ENCODE data around the gene CSF3R. TPM values are rescaled to one million over a fixed set of nuclear protein-coding genes. Genes with fewer than 3 reads are reported as not detected.

Gene CSF3R
- total and polyA plus RNA-seq, 2 experiments from 2014 or later = 19.7 to 22.3 TPM

- H4K20me1 ChIP-seq (ENCODE audit: insufficient read depth, poor library complexity, severe bottlenecking) = no peaks in the 10 kb centered on the region
- H3K36me3 ChIP-seq (replicated peaks; ENCODE audit: insufficient read depth, low read depth) = no peaks in the 10 kb centered on the region
- no peaks in the 10 kb centered on the region for H3K9me3 ChIP-seq (ENCODE audit: low read depth)
- H3K79me2 ChIP-seq = peaks cover 20% of the 10 kb centered on the region
- H3K27ac ChIP-seq = peak overlapping the region; percentile 98
- TF ChIP-seq CTCF (IDR thresholded peaks at IDR 0.05; ENCODE audit: poor library complexity) = no peak
- H3K4me1 ChIP-seq (ENCODE audit: insufficient read depth) = peaks cover 16% of the 10 kb centered on the region
- H3K27me3 ChIP-seq = no peaks in the 10 kb centered on the region
- H3K4me3 ChIP-seq = no peak overlapping the region
- no peak for DNase-seq (ENCODE audit: low spot score)
- H3K9me2 ChIP-seq (replicated peaks; ENCODE audit: insufficient read depth) = no peaks in the 10 kb centered on the region
- 89% methylated on average over 12 of the region's 12 CpGs for WGBS (ENCODE audit: low lambda C conversion rate, missing lambda C conversion rate)
- no peak overlapping the region for H3K4me2 ChIP-seq
- H2AFZ ChIP-seq = no peak overlapping the region
Measured at GRCh38 chr1:36466370-36467026, 16.2 kb downstream of the CSF3R start.

- no peak overlapping the region for H3K4me3 ChIP-seq
- no peaks in the 10 kb centered on the region for H3K9me2 ChIP-seq (replicated peaks; ENCODE audit: insufficient read depth)
- peak overlapping the region; percentile 98 for H3K27ac ChIP-seq
- H3K4me2 ChIP-seq = peak overlapping the region; percentile 77
- no peak for DNase-seq (ENCODE audit: low spot score)
- H3K79me2 ChIP-seq = peaks cover 20% of the 10 kb centered on the region
- TF ChIP-seq CTCF (IDR thresholded peaks at IDR 0.05; ENCODE audit: poor library complexity) (no peak), EZH2phosphoT487 (IDR thresholded peaks at IDR 0.05; ENCODE audit: low read depth, severe bottlenecking, unreplicated experiment) (no peak), EZH2 (IDR thresholded peaks at IDR 0.05; ENCODE audit: borderline replicate concordance) (no peak)
- no peaks in the 10 kb centered on the region for H3K9me3 ChIP-seq (ENCODE audit: low read depth)
- H3K4me1 ChIP-seq (ENCODE audit: insufficient read depth) = peaks cover 16% of the 10 kb centered on the region
- no peaks in the 10 kb centered on the region for H3K27me3 ChIP-seq
- 46% methylated on average over 4 of the region's 4 CpGs for WGBS (ENCODE audit: low lambda C conversion rate, missing lambda C conversion rate)
- H2AFZ ChIP-seq = no peak overlapping the region
- no peaks in the 10 kb centered on the region for H4K20me1 ChIP-seq (ENCODE audit: insufficient read depth, poor library complexity, severe bottlenecking)
- H3K36me3 ChIP-seq (replicated peaks; ENCODE audit: insufficient read depth, low read depth) = no peaks in the 10 kb centered on the region
Measured at GRCh38 chr1:36465731-36466369, 16.9 kb downstream of the CSF3R start.

- Histone ChIP-seq H4K20me1 (ENCODE audit: insufficient read depth, poor library complexity, severe bottlenecking) (no peaks in the 10 kb centered on the region), H3K27ac (peak overlapping the region; percentile 98), H3K9me2 (replicated peaks; ENCODE audit: insufficient read depth) (no peaks in the 10 kb centered on the region), H3K4me2 (peak overlapping the region; percentile 77), H3K27me3 (no peaks in the 10 kb centered on the region), H3K9me3 (ENCODE audit: low read depth) (no peaks in the 10 kb centered on the region), H3K36me3 (replicated peaks; ENCODE audit: insufficient read depth, low read depth) (no peaks in the 10 kb centered on the region), H3K4me3 (peak overlapping the region; percentile 20), H3K79me2 (peaks cover 20% of the 10 kb centered on the region), H3K4me1 (ENCODE audit: insufficient read depth) (peaks cover 16% of the 10 kb centered on the region), H2AFZ (peak overlapping the region; percentile 31)
- no peak for DNase-seq (ENCODE audit: low spot score)
- no peak for TF ChIP-seq EZH2phosphoT487 (IDR thresholded peaks at IDR 0.05; ENCODE audit: low read depth, severe bottlenecking, unreplicated experiment)
- no peak for TF ChIP-seq EZH2 (IDR thresholded peaks at IDR 0.05; ENCODE audit: borderline replicate concordance)
- TF ChIP-seq CTCF (IDR thresholded peaks at IDR 0.05; ENCODE audit: poor library complexity) = no peak
- WGBS (ENCODE audit: low lambda C conversion rate, missing lambda C conversion rate) = 15% methylated on average over 13 of the region's 13 CpGs
Measured at GRCh38 chr1:36464605-36465393, 17.9 kb downstream of the CSF3R start.

All from hepatocyte (in vitro differentiated cells).